Activated T-cell treated with anti-CD3 and anti-CD28 coated beads, Interleukin-2, amount 50 U/mL, for 48 hours (primary cell): ENCODE results near the gene PROK2.

Experiments used
- DNase-seq, 2 experiments: peaks; one replicate each; pipeline ENCODE4 v3.0.0-alpha.2; 2020

PROK2 gene

GRCh38 chr3:71786217-71786549, 1.2 kb upstream of the PROK2 start:
- DNase-seq, result no peak

- peak in 1 of 2 experiments; percentile 19 for DNase-seq
These were observed 726 bp upstream of the PROK2 start for GRCh38 chr3:71785532-71786216.

DNA sequence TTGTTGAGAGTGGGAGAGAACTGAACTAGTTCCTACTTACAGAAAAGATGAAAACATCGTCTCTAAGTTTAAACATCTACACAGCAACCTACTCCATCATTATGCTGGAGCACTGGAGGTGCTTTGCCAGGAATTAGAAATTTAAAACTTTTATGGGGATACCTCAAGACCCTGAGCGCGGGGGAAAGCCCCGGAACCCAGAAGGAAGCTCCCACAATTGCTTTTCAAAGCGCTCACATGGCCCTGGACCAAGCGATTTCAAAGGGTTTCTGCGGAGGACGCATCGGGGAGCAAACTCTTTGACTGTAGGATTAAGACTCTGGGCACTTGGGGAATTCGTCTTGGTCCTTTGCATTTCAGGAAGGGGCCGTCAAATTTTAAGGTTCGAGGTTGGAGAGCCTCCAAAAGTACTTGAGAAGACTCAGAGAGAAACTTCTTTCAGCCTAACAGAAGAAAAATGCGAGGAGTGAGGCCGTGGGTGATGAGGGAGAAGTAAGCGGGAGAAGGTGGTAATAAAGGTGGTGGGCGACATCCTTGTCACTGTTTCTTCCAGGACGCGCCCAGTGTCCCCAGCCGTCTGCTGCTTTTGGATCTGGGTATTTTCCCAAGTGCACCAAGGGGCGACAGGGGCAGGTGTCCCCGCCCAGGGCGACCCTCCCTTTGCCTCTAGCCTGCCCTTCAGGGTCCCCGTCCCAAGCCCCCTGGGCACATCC, 591 bp downstream of the PROK2 start:
- peak; percentile 20 to 21 for DNase-seq

GRCh38 chr3:71783152-71783551, 1.8 kb downstream of the PROK2 start:
- no peak for DNase-seq

DNA sequence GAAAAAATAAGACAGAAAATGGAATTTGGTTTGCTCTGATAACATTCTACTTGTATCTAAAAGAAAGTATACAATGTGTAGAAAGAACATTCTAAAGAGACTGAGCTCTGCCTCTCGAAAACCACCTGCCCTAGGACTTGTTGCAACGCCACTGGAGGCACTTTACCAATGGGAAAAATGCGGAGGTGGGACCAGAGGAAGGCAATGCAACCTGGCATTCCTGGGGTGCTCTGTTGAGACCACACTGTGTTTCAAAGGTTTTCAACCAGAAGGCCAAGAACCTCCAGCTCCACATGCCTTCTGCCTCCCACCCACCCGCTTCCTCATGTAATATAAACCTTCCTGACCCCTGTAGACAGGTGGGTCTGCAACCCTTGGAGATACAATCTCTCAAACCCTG, 4.5 kb downstream of the PROK2 start:
- DNase-seq, result no peak

- DNase-seq, result no peak
These were observed 5.1 kb downstream of the PROK2 start for GRCh38 chr3:71779674-71780377.

DNA sequence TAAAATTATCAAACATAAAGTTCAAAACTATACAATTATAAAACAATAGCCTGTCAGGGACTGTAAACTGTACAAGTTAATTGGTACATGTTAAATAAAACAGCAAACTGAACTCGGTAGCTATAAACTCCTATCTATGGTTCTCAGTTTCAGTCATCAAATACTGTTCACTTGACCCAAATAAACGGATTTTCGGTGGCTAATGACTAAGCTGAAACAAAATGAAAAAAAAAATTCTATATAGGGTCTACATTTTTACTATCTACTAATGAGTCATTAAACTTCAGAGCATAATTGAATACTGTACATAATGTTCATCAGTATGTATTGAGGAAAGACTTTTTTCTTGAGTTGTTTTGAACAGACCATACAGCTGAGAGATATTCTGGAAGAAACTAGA, 6.6 kb downstream of the PROK2 start:
- DNase-seq, result no peak

- DNase-seq, result no peak
These were observed 8.4 kb downstream of the PROK2 start for GRCh38 chr3:71776538-71776937.

- DNase-seq, result no peak
These were observed 13.1 kb downstream of the PROK2 start for GRCh38 chr3:71771884-71772283.

DNA sequence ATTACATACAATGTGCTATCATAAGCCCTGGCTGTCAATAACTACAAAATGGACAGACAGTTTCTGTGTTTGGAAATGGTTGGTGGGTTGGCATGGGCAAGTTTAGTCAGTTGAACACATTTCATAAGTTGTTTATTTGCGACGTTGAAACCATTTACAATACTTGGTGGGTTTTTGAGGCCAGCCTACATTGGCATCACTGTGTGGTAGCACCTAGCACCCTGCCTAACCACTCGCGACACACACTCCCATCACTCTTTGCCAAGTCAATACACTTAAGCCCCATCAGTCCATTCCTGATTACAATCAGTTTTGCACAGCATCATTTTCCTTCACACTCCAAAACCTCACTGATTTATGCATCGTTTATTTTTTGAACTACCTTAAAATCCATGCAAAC, 13.8 kb downstream of the PROK2 start:
- DNase-seq, result no peak

GRCh38 chr3:71763426-71763825, 21.5 kb downstream of the PROK2 start:
- no peak for DNase-seq

DNA sequence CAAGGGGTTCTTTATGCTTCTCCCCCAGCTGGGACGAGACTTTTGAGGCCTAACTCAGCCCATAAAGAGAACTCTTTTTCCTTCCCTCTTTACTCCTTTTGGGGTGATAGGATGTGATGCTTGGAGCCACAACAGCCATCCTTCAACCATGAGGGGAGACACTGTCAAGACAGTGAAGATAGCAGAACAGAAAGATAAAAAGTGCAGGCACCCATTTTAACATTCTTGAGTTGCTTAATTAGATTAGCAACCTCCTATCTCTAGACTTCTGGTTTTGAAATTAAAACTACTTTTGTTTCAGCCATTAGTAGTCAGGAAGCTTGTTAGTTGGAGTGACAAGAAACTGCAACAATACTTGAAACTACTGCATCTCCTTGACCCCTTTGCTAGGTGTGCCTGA, 24.8 kb downstream of the PROK2 start:
- no peak for DNase-seq

- no peak for DNase-seq
These were observed 25.5 kb downstream of the PROK2 start for GRCh38 chr3:71759401-71759800.

DNA sequence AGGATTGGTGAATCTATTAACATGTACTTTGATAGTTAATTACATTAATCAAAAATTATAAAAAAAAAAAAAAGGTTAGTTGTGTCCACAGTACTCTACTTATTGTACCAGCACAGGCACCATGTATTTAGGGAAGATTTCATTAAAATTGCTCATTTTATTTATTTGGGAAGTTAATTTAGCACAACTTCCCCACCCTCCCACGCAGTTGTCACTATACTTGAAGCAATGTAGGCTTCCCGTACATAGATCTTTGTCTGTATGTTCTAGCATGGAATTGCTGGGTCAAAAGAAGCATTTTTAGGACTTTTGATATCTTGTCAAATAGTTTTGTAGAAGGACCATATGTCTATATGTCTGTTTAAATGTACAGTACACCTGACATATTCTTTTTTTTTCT, 26.9 kb downstream of the PROK2 start:
- no peak for DNase-seq

DNA sequence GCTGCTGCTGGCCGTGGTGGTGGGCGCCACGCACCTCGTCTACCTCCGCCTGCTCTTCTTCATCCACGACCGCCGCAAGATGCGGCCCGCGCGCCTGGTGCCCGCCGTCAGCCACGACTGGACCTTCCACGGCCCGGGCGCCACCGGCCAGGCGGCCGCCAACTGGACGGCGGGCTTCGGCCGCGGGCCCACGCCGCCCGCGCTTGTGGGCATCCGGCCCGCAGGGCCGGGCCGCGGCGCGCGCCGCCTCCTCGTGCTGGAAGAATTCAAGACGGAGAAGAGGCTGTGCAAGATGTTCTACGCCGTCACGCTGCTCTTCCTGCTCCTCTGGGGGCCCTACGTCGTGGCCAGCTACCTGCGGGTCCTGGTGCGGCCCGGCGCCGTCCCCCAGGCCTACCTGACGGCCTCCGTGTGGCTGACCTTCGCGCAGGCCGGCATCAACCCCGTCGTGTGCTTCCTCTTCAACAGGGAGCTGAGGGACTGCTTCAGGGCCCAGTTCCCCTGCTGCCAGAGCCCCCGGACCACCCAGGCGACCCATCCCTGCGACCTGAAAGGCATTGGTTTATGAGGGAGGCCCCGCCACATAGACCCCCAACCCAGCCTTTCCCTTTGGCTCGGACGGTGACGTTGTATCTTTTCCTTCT, 30.2 kb downstream of the PROK2 start:
- DNase-seq, result no peak

GRCh38 chr3:71753701-71754609, 31.0 kb downstream of the PROK2 start, which contains the start of gene GPR27:
GPR27 (plus strand) TSS chr3:71753855; CDS start chr3:71754050, 195 bp downstream.
- DNase-seq, result peak; percentile 38 to 60

- peak in 1 of 2 experiments; percentile 22 for DNase-seq
These were observed 31.9 kb downstream of the PROK2 start for GRCh38 chr3:71752831-71753700.

- no peak for DNase-seq
These were observed 33.3 kb downstream of the PROK2 start for GRCh38 chr3:71751602-71752001.

DNA sequence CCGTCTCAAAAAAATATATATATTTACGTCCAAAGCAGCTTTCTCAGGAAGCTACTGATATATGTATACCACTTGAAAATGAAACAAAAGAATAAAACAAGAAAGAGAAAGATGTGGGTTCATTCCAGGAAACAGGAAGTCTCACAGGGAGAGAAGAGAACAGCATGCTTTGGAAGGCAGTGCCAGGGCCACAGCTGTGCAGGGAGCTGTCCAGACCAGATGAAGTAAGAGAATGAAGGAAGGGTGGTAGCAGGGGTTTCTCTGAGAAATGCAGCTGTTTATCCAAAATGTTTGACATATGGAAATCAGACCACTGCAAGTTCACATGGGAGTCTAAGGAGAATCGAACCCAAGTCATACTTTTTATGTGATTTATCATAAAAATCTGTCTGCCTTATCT, 40.2 kb downstream of the PROK2 start:
- no peak for DNase-seq

DNA sequence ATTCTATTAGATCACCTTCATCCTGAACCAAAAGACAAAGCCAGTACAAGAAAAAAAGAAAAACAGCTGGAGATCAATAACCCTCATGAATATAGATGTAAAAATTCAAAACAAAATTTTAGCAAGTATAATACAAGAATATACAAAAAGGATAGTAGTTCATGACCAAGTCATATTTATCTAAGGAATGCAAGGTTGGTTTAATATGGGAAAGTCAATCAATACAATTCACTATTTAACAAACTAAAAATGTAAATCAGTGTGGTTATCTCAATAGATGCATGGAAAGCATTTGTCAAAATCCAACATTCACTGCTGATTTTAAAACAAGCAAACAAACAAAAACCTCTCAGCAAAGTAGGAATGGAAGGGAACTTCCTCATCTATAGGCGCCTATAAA, 42.3 kb downstream of the PROK2 start:
- DNase-seq, result no peak

- DNase-seq, result no peak
These were observed 50.1 kb downstream of the PROK2 start for GRCh38 chr3:71734881-71735280.
